Measurements from ENCODE around the gene UNC5A.
"Not testable (repeated sequence)": the region's sequence is repeated elsewhere in the genome, so short reads cannot be mapped to it uniquely, and the experiment has no call there.

Gene UNC5A

GRCh38 chr5:176873011-176873410, 62.7 kb downstream of the UNC5A start:
- not testable (repeated sequence) for H3K9me3 Mint-ChIP-seq; H3K27ac Mint-ChIP-seq; H3K4me3 Mint-ChIP-seq; DNase-seq; H3K36me3 Mint-ChIP-seq (ENCODE audit: low read depth)
- Mint-ChIP-seq H3K4me1 (peaks cover 38% of the 10 kb centered on the region), H3K27me3 (ENCODE audit: low read depth, poor library complexity) (peaks cover 24% of the 10 kb centered on the region)

GRCh38 chr5:176873541-176874172, 63.3 kb downstream of the UNC5A start:
- peaks cover 24% of the 10 kb centered on the region for H3K27me3 Mint-ChIP-seq (ENCODE audit: low read depth, poor library complexity)
- H3K4me3 Mint-ChIP-seq = no peak overlapping the region
- no peak overlapping the region for H3K27ac Mint-ChIP-seq
- no peaks in the 10 kb centered on the region for H3K9me3 Mint-ChIP-seq
- TF ChIP-seq, protein P1, sequence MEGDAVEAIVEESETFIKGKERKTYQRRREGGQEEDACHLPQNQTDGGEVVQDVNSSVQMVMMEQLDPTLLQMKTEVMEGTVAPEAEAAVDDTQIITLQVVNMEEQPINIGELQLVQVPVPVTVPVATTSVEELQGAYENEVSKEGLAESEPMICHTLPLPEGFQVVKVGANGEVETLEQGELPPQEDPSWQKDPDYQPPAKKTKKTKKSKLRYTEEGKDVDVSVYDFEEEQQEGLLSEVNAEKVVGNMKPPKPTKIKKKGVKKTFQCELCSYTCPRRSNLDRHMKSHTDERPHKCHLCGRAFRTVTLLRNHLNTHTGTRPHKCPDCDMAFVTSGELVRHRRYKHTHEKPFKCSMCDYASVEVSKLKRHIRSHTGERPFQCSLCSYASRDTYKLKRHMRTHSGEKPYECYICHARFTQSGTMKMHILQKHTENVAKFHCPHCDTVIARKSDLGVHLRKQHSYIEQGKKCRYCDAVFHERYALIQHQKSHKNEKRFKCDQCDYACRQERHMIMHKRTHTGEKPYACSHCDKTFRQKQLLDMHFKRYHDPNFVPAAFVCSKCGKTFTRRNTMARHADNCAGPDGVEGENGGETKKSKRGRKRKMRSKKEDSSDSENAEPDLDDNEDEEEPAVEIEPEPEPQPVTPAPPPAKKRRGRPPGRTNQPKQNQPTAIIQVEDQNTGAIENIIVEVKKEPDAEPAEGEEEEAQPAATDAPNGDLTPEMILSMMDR (IDR thresholded peaks at IDR 0.05) = no peak
- H3K36me3 Mint-ChIP-seq (ENCODE audit: low read depth) = no peaks in the 10 kb centered on the region
- H3K4me1 Mint-ChIP-seq = peaks cover 38% of the 10 kb centered on the region
- DNase-seq = no peak

GRCh38 chr5:176874198-176874780, 63.9 kb downstream of the UNC5A start:
- H3K9me3 Mint-ChIP-seq = no peaks in the 10 kb centered on the region

GRCh38 chr5:176875014-176875550, 64.7 kb downstream of the UNC5A start:
- TF ChIP-seq, protein P1 (IDR thresholded peaks at IDR 0.05) = no peak
- no peaks in the 10 kb centered on the region for H3K9me3 Mint-ChIP-seq
- DNase-seq = no peak
- peaks cover 21% of the 10 kb centered on the region for H3K27me3 Mint-ChIP-seq (ENCODE audit: low read depth, poor library complexity)
- no peaks in the 10 kb centered on the region for H3K36me3 Mint-ChIP-seq (ENCODE audit: low read depth)
- H3K4me3 Mint-ChIP-seq = no peak overlapping the region
- peaks cover 29% of the 10 kb centered on the region for H3K4me1 Mint-ChIP-seq
- peak overlapping the region; percentile 60 for H3K27ac Mint-ChIP-seq

More at GRCh38 chr5:176874198-176874780, 63.9 kb downstream of the UNC5A start:
- TF ChIP-seq, protein P1 (IDR thresholded peaks at IDR 0.05) = no peak
- H3K27me3 Mint-ChIP-seq (ENCODE audit: low read depth, poor library complexity) = peaks cover 21% of the 10 kb centered on the region
- H3K27ac Mint-ChIP-seq = no peak overlapping the region
- no peak overlapping the region for H3K4me3 Mint-ChIP-seq
- no peak for DNase-seq
- peaks cover 34% of the 10 kb centered on the region for H3K4me1 Mint-ChIP-seq
- no peaks in the 10 kb centered on the region for H3K36me3 Mint-ChIP-seq (ENCODE audit: low read depth)

DNA sequence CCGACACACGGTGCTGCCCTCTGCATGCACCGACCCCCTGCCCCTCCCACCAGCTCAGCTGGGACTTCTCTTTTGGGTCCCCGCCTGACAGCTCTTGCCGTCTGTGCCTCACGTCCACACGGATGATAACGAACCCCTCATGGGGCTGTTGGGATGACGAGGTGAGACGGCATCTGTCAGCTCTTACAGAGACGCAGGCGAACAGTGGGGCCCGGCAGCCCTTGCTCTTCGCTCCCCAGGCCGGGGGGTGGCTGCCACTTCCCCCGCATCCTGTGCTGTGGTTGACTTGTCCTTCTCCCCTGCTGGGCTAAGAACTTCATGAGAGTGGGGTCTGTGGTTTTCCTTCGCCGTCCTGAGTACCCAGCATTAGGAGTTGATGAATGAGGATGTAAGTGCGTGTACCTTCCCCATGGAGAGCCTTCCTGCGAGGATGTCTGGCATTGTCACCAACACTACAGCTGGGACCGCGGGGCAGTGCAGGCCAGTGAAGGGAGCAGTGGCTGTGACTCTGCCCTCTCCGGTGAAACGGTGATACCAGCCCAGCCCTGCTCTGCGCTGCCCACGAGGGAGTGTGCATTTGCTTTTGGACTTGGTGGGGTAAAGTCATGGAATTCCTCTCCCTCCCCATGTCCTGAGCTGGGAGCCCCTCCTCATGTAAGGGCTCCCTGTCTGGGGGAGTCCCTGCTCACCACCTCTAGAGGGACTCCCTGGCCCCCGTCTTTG, 65.6 kb downstream of the UNC5A start:
- no peak for DNase-seq
- Mint-ChIP-seq H3K27ac (no peak overlapping the region), H3K36me3 (ENCODE audit: low read depth) (no peaks in the 10 kb centered on the region), H3K27me3 (ENCODE audit: low read depth, poor library complexity) (peaks cover 21% of the 10 kb centered on the region), H3K4me1 (peaks cover 27% of the 10 kb centered on the region), H3K9me3 (no peaks in the 10 kb centered on the region), H3K4me3 (no peak overlapping the region)
- TF ChIP-seq, protein P1 (IDR thresholded peaks at IDR 0.05) = no peak
